NCI-H187 treated with DMSO at 0.1 percent for 48 hours (cell line): ENCODE results near the gene MAD1L1.

Source experiments
- DNase-seq: peaks from one replicate; lab custom pipeline; 2025; lab: John Stamatoyannopoulos, UW

MAD1L1 gene

GRCh38 chr7:1814089-1814811 is 418.5 kb downstream of the MAD1L1 start:
- no peak for DNase-seq

GRCh38 chr7:1813394-1814088 is 419.2 kb downstream of the MAD1L1 start:
- no peak for DNase-seq

GRCh38 chr7:1812509-1813393 is 420.0 kb downstream of the MAD1L1 start:
- DNase-seq, result no peak

GRCh38 chr7:1811850-1812508 is 420.8 kb downstream of the MAD1L1 start:
- no peak for DNase-seq

GRCh38 chr7:1810961-1811849 is 421.5 kb downstream of the MAD1L1 start:
- DNase-seq, result no peak

- no peak for DNase-seq
Observed at GRCh38 chr7:1810521-1810920, 422.2 kb downstream of the MAD1L1 start.

- DNase-seq, result no peak
Observed at GRCh38 chr7:1809601-1810258, 423.0 kb downstream of the MAD1L1 start.

GRCh38 chr7:1809070-1809469 is 423.7 kb downstream of the MAD1L1 start:
- DNase-seq, result no peak

- DNase-seq, result no peak
Observed at GRCh38 chr7:1807821-1808600, 424.7 kb downstream of the MAD1L1 start.

GRCh38 chr7:1806354-1806753 is 426.4 kb downstream of the MAD1L1 start:
- DNase-seq, result no peak

- DNase-seq, result no peak
Observed at GRCh38 chr7:1804310-1804709, 428.4 kb downstream of the MAD1L1 start.

GRCh38 chr7:1802899-1803298 is 429.8 kb downstream of the MAD1L1 start:
- DNase-seq, result no peak

- no peak for DNase-seq
Observed at GRCh38 chr7:1800902-1801301, 431.8 kb downstream of the MAD1L1 start.

GRCh38 chr7:1798191-1798590 is 434.6 kb downstream of the MAD1L1 start:
- no peak for DNase-seq

- DNase-seq, result no peak
Observed at GRCh38 chr7:1794888-1795542, 437.7 kb downstream of the MAD1L1 start.

GRCh38 chr7:1787681-1788235 is 445.0 kb downstream of the MAD1L1 start:
- no peak for DNase-seq

- no peak for DNase-seq
Observed at GRCh38 chr7:1787241-1787640, 445.5 kb downstream of the MAD1L1 start.

- no peak for DNase-seq
Observed at GRCh38 chr7:1785839-1786238, 446.9 kb downstream of the MAD1L1 start.

GRCh38 chr7:1781369-1781768 is 451.4 kb downstream of the MAD1L1 start:
- no peak for DNase-seq
